ENCODE data around the gene EDIL3. TPM values are rescaled to one million over a fixed set of nuclear protein-coding genes. Genes with fewer than 3 reads are reported as not detected.

EDIL3 gene
- total and polyA plus RNA-seq, 2 of the 8 experiments (the other 6 are each of a cell fraction or from before 2014, with no cell fraction given): 14.7 to 47.2 TPM

GRCh38 chr5:84378420-84378819, 6.3 kb downstream of the EDIL3 start:
- no peak overlapping the region; the same call in 1 of the 2 replicates for H2AK5ac ChIP-seq (ENCODE audit: low read depth, low read length)
- peaks cover 4% of the 10 kb centered on the region for H3K23me2 ChIP-seq (ENCODE audit: low read depth, low read length)
- no peaks in the 10 kb centered on the region for H4K20me1 ChIP-seq (replicated peaks in 1 of 2; ENCODE audit: control insufficient read depth in 1 of 2, insufficient read depth in 2 of 2, low read length in 2 of 2)
- no peak overlapping the region for H4K5ac ChIP-seq (ENCODE audit: insufficient read length, low read depth, low read length)
- H3K56ac ChIP-seq (replicated peaks; ENCODE audit: insufficient read length, low read depth, low read length): no peak overlapping the region
- CTCF ChIA-PET (ENCODE audit: partially characterized antibody): interaction anchor here (1.3 to 1.4 kb wide), 2 partner anchors 114 to 450 kb away, joined by 3 to 5 read pairs; no protein-coding TSS in a partner anchor
- no peak overlapping the region for H3K23ac ChIP-seq (ENCODE audit: insufficient read length)
- H3K4ac ChIP-seq (replicated peaks; ENCODE audit: insufficient read length, low read depth, low read length): no peak overlapping the region
- no peak overlapping the region for H4K8ac ChIP-seq (ENCODE audit: extremely low read depth, insufficient read depth, low read length)
- no peak overlapping the region for H2BK120ac ChIP-seq (replicated peaks; ENCODE audit: low read depth, low read length)
- FAIRE-seq (no peak), DNase-seq (ENCODE audit: low read depth in 1 of 2, low spot score in 2 of 2) (no peak)
- no peak overlapping the region for H2BK12ac ChIP-seq (ENCODE audit: low read depth, low read length)
- H3K4me1 ChIP-seq (replicated peaks in 1 of 4; ENCODE audit: control insufficient read depth in 3 of 4, insufficient read depth in 4 of 4, low read length in 3 of 4): peaks cover 0 to 4% (median 0%) of the 10 kb centered on the region in 4 experiments; a peak in 2 of 7 replicates
- no peak overlapping the region for H2BK15ac ChIP-seq (ENCODE audit: low read length)
- POLR2A ChIA-PET (ENCODE audit: partially characterized antibody): no interaction called here
- H3K36me3 ChIP-seq (ENCODE audit: control insufficient read depth in 2 of 4, insufficient read depth in 4 of 4, low read length in 3 of 4): no peaks in the 10 kb centered on the region
- H3K4me3 ChIP-seq (ENCODE audit: extremely low read depth in 1 of 4, insufficient read depth in 2 of 4, low read depth in 3 of 4, low read length in 4 of 4): no peak overlapping the region
- 67% methylated on average over 1 of the region's 1 CpG; no CpG with 5 or more reads in 1 of the 2 experiments for WGBS, 2 experiments (ENCODE audit: extremely low coverage in 1 of 2, insufficient coverage in 1 of 2, insufficient read length in 1 of 2, insufficient replicate concordance in 2 of 2, low coverage in 1 of 2, low lambda C conversion rate in 2 of 2, missing lambda C conversion rate in 1 of 2)
- H3K14ac ChIP-seq (ENCODE audit: insufficient read length): no peak overlapping the region
- no peaks in the 10 kb centered on the region for H3K9me3 ChIP-seq (ENCODE audit: insufficient read depth in 2 of 2, low read depth in 1 of 2, low read length in 1 of 2)
- no peak overlapping the region for H3K9ac ChIP-seq (replicated peaks in 1 of 4; ENCODE audit: extremely low read depth in 1 of 4, low read depth in 3 of 4, low read length in 3 of 4)
- no peak overlapping the region for H3K27ac ChIP-seq (ENCODE audit: low read depth, low read length)
- H2BK5ac ChIP-seq (ENCODE audit: low read depth, low read length): no peak overlapping the region
- no peak overlapping the region for H3K4me2 ChIP-seq (ENCODE audit: insufficient read depth in 1 of 2, low read depth in 2 of 2, low read length in 2 of 2)
- TF ChIP-seq MAX (IDR thresholded peaks at IDR 0.05) (no peak), ATF2 (IDR thresholded peaks at IDR 0.05; ENCODE audit: low read length) (no peak), SP1 (IDR thresholded peaks at IDR 0.05; ENCODE audit: low read depth, low read length) (no peak), SIX5 (IDR thresholded peaks at IDR 0.05; ENCODE audit: low read depth, low read length) (no peak), HDAC6 (IDR thresholded peaks at IDR 0.05; ENCODE audit: low read depth, low read length) (no peak), CBX8 (IDR thresholded peaks at IDR 0.05; ENCODE audit: borderline replicate concordance, low read depth, low read length) (no peak), POLR2A (IDR thresholded peaks at IDR 0.05; ENCODE audit: control extremely low read depth in 1 of 2, low read depth in 2 of 2, low read length in 2 of 2) (no peak), CBX5 (IDR thresholded peaks at IDR 0.05; ENCODE audit: low read depth, low read length) (no peak)
- no peak overlapping the region for H2BK20ac ChIP-seq (ENCODE audit: low read length)
- no peak overlapping the region for H4K91ac ChIP-seq (replicated peaks; ENCODE audit: insufficient read length, low read length)
- H2AFZ ChIP-seq (ENCODE audit: low read length): no peak overlapping the region
- H3K18ac ChIP-seq (ENCODE audit: extremely low read depth, low read length): no peak overlapping the region
- H3K27me3 ChIP-seq (replicated peaks in 1 of 4; ENCODE audit: control insufficient read depth in 3 of 4, extremely low read depth in 1 of 4, insufficient read depth in 3 of 4, low read length in 3 of 4): peaks cover 0 to 3% (median 0%) of the 10 kb centered on the region in 4 experiments; a peak in 2 of 7 replicates
- H3K79me1 ChIP-seq (ENCODE audit: low read depth, low read length): no peaks in the 10 kb centered on the region
- H3K79me2 ChIP-seq (ENCODE audit: control insufficient read depth in 1 of 2, insufficient read depth in 2 of 2, low read length in 2 of 2): peaks cover 0 to 78% of the 10 kb centered on the region in 2 experiments; a peak in 2 of 4 replicates

All from H1 (cell line).